OCI-LY3 (cell line): ENCODE results near the gene ZNF516.

Experiments used
- H2AFZ ChIP-seq: fragments of 200-600, 300-600 bp; shearing (Covaris generic); 2 replicates; pipeline ENCODE4 v1.6.0; 2014; ENCODE audit warnings: antibody characterized with exemption, low read depth, low read length
- H3K27ac ChIP-seq: fragments of 200-600, 300-600 bp; sonication (generic); 2 replicates; pipeline ENCODE4 v1.5.1; 2014; ENCODE audit warnings: mild to moderate bottlenecking, low read length, moderate library complexity, mixed read lengths
- H3K27me3 ChIP-seq: fragments of 200-600, 300-600 bp; sonication (generic); 2 replicates; pipeline ENCODE4 v1.6.1; 2014; ENCODE audit warnings: low read depth, low read length, mixed read lengths
- H3K36me3 ChIP-seq: fragments of 200-600, 300-600 bp; sonication (generic); replicated peaks from 2 replicates; pipeline ENCODE3; 2014; ENCODE audit warnings: low read depth, low read length, mixed read lengths
- H3K4me1 ChIP-seq: fragments of 300-600, 200-600 bp; sonication (generic); 2 replicates; pipeline ENCODE4 v1.6.1; 2014; ENCODE audit warnings: low read length, mixed read lengths
- H3K4me2 ChIP-seq: fragments of 200-600, 300-600 bp; sonication (generic); 2 replicates; pipeline ENCODE4 v1.6.1; 2014; ENCODE audit warnings: low read length, mixed read lengths
- H3K4me3 ChIP-seq: fragments of 300-600, 200-600 bp; sonication (generic); 2 replicates; pipeline ENCODE4 v1.5.1; 2014; ENCODE audit warnings: antibody characterized with exemption, mild to moderate bottlenecking, low read length, moderate library complexity
- H3K79me2 ChIP-seq: fragments of 300-600, 200-600 bp; shearing (Covaris generic); 2 replicates; pipeline ENCODE4 v1.6.1; 2014; ENCODE audit warnings: mild to moderate bottlenecking, low read length, mixed read lengths
- H3K9ac ChIP-seq: fragments of 300-600, 200-600 bp; shearing (Covaris generic); 2 replicates; pipeline ENCODE4 v1.6.0; 2014; ENCODE audit warnings: mild to moderate bottlenecking, low read length, moderate library complexity
- H3K9me3 ChIP-seq: fragments of 200-600, 300-600 bp; shearing (Covaris generic); 2 replicates; pipeline ENCODE4 v1.6.1; 2014; ENCODE audit warnings: low read length, mixed read lengths; ENCODE audit not compliant: insufficient read depth
- H4K20me1 ChIP-seq: fragments of 200-600, 300-600 bp; sonication (generic); 2 replicates; pipeline ENCODE4 v1.6.1; 2016; ENCODE audit warnings: low read length, mixed read lengths; ENCODE audit not compliant: insufficient read depth
- EZH2phosphoT487 ChIP-seq: fragments of 200-600 bp; shearing (Covaris generic); IDR thresholded peaks from 2 replicates; pipeline ENCODE4 v1.6.1; 2018; ENCODE audit warnings: antibody characterized with exemption, mixed run types, low read depth
- TF ChIP-seq, protein P1 (sequence below): fragments of 200-600, 300-600 bp; sonication (generic); IDR thresholded peaks from 2 replicates; pipeline ENCODE4 v1.5.1; 2014; ENCODE audit warnings: antibody characterized with exemption, low read length, low read depth

Gene ZNF516

DNA sequence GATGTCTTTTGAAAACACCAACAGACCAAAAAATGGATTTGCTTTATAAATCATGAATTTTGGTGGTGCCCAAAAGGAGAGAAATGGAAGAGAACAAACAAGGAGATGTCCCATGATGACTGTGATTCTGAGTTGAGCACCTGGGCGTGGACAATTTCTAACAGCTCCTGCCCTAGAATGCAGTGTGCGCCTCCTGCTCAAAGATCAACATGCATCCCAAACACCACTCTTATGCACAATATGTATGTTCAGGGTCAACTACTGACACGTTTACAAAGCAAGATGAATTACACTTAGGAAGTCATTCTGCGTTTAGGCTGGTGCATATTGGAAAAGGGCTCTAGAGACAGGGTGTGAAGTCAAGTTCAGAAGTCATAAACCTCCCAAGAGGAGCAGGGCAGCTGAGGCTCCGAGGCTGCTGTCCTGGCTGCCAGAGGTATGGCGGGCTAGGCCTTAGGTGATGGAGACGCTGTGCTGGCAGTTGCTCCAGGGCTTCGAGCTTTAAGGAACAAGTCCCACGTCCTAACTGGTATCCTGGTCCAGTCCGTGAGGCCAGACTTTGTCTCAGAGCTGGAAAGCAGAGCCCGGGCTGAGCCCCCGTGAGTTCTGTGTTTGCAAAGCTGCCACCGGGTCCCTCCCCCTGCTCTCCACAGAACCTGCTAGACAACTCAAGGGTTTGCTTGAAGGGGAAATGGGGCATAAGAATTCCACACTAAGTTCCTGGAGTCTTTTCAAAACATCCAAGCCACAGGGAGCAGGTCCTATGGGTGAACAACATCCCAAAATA, 74.0 kb downstream of the ZNF516 start:
- Histone ChIP-seq H3K9ac (no peak overlapping the region), H3K4me3 (no peak overlapping the region), H3K27ac (no peak overlapping the region), H3K79me2 (no peaks in the 10 kb centered on the region), H3K4me2 (no peak overlapping the region), H2AFZ (no peak overlapping the region), H3K4me1 (no peaks in the 10 kb centered on the region), H3K9me3 (no peaks in the 10 kb centered on the region; the same call in 1 of the 2 replicates), H3K36me3 (no peaks in the 10 kb centered on the region), H3K27me3 (peaks cover 2% of the 10 kb centered on the region; the same call in 1 of the 2 replicates), H4K20me1 (peaks cover 2% of the 10 kb centered on the region)
- TF ChIP-seq, protein P1, sequence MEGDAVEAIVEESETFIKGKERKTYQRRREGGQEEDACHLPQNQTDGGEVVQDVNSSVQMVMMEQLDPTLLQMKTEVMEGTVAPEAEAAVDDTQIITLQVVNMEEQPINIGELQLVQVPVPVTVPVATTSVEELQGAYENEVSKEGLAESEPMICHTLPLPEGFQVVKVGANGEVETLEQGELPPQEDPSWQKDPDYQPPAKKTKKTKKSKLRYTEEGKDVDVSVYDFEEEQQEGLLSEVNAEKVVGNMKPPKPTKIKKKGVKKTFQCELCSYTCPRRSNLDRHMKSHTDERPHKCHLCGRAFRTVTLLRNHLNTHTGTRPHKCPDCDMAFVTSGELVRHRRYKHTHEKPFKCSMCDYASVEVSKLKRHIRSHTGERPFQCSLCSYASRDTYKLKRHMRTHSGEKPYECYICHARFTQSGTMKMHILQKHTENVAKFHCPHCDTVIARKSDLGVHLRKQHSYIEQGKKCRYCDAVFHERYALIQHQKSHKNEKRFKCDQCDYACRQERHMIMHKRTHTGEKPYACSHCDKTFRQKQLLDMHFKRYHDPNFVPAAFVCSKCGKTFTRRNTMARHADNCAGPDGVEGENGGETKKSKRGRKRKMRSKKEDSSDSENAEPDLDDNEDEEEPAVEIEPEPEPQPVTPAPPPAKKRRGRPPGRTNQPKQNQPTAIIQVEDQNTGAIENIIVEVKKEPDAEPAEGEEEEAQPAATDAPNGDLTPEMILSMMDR, result no peak
- no peak for TF ChIP-seq EZH2phosphoT487

DNA sequence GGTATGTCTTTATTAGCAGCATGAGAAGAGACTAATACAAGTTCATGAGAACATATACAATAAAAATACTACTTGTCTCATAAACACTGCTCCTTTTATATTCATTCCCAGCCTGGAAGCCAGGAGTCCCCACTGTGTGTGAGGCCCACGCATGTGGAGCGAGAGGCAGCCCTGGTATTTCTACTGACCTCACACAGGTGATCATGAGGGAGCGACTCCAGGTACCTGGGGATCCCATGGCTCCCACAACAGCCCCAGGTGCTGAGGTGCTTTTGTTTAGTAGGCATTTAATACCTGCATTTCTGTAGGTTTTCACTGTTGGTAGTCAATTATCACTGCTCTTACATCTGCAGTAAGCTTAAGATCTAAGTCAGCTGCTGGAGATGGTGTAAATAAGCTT, 75.2 kb downstream of the ZNF516 start:
- Histone ChIP-seq H3K4me3 (no peak overlapping the region), H3K9me3 (no peaks in the 10 kb centered on the region; the same call in 1 of the 2 replicates), H4K20me1 (peaks cover 2% of the 10 kb centered on the region; the same call in 1 of the 2 replicates), H2AFZ (no peak overlapping the region), H3K9ac (no peak overlapping the region), H3K4me1 (no peaks in the 10 kb centered on the region), H3K36me3 (no peaks in the 10 kb centered on the region), H3K27ac (no peak overlapping the region), H3K27me3 (peaks cover 2% of the 10 kb centered on the region; the same call in 1 of the 2 replicates), H3K79me2 (no peaks in the 10 kb centered on the region), H3K4me2 (no peak overlapping the region)
- TF ChIP-seq, protein P1, result no peak
- TF ChIP-seq EZH2phosphoT487, result no peak

DNA sequence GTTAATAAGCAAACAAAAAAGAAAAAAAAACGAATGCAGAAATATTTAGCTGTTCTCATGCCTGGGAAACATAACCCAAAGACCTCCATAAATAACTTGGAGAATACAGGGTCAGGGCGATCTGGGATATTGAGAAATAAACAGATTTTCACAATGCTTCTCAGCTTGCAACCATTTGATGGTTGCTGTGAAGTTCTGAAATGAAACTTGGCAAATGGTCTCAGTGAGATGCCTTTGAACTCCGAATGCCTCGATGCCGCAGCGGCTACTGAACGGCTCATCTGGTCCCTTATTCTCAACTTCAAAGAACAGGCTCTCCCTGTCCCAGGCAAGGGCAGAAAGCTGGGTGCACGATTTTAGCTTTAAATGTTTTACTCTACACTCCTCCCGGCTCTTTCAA, 78.1 kb downstream of the ZNF516 start:
- Histone ChIP-seq H3K4me2 (no peak overlapping the region), H3K79me2 (no peaks in the 10 kb centered on the region)

More for the DNA sequence above, 78.1 kb downstream of the ZNF516 start:
- H3K4me3 ChIP-seq, result no peak overlapping the region
- H3K9me3 ChIP-seq, result no peaks in the 10 kb centered on the region; the same call in 1 of the 2 replicates
- H3K27me3 ChIP-seq, result peaks cover 2% of the 10 kb centered on the region; the same call in 1 of the 2 replicates
- no peak overlapping the region for H3K9ac ChIP-seq
- no peak overlapping the region for H2AFZ ChIP-seq
- H3K4me1 ChIP-seq, result no peaks in the 10 kb centered on the region
- peaks cover 2% of the 10 kb centered on the region; the same call in 1 of the 2 replicates for H4K20me1 ChIP-seq
- no peaks in the 10 kb centered on the region for H3K36me3 ChIP-seq
- H3K27ac ChIP-seq, result no peak overlapping the region
- no peak for TF ChIP-seq EZH2phosphoT487
- TF ChIP-seq, protein P1, result no peak
